Measurements from ENCODE around the gene ZEB2. TPM values are rescaled to one million over a fixed set of nuclear protein-coding genes. Genes with fewer than 3 reads are reported as not detected.

The ZEB2 gene
- total and polyA plus RNA-seq, 9 donors = 55.3 to 250 (median 174) TPM

DNA sequence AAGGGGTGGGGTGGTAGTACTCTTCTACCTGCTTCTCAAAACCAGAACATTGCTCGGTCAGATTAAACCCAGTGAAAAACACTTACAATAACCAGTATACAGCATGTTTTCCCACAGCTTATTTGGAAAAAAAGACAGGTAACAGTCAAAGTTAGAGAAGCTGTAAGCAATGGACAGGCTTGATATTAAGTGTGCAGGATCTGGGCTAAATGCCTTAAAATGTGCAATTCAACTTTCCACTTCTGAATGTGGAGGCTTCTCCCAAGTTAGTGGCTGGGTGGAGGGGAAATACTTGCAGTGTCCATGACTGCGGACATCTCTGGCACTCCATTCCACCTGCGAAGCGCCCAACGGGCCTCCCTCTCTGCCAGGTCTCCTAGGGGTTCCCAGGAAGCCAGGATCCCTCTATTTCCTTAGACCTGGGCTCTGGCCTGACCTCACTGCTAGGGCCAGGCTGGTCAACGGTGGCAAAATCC, 5.3 kb downstream of the ZEB2 start:
- no peaks in the 10 kb centered on the region for H3K36me3 ChIP-seq
- WGBS, 3 donors = 16 to 25% (median 24%) methylated on average over 6 of the region's 6 CpGs
- H3K27me3 ChIP-seq = no peaks in the 10 kb centered on the region
- TF ChIP-seq CTCF (IDR thresholded peaks at IDR 0.05) (no peak), EP300 (IDR thresholded peaks at IDR 0.05) (no peak), POLR2A (IDR thresholded peaks at IDR 0.05) (no peak)
- H3K4me1 ChIP-seq (ENCODE audit: insufficient read depth) = peaks cover 12% of the 10 kb centered on the region
- intact Hi-C loops (cut with DNase I) = loop anchor here (2.0 to 10.0 kb wide), 8 partner anchors 62 to 1240 kb away; a partner anchor contains a TSS
- peak overlapping the region; percentile 75 for H3K4me3 ChIP-seq
- peak overlapping the region; percentile 95 to 99 for H3K27ac ChIP-seq
- peak in 2 of 5 donors; percentile 38 to 48 for DNase-seq
- no peaks in the 10 kb centered on the region for H3K9me3 ChIP-seq

DNA sequence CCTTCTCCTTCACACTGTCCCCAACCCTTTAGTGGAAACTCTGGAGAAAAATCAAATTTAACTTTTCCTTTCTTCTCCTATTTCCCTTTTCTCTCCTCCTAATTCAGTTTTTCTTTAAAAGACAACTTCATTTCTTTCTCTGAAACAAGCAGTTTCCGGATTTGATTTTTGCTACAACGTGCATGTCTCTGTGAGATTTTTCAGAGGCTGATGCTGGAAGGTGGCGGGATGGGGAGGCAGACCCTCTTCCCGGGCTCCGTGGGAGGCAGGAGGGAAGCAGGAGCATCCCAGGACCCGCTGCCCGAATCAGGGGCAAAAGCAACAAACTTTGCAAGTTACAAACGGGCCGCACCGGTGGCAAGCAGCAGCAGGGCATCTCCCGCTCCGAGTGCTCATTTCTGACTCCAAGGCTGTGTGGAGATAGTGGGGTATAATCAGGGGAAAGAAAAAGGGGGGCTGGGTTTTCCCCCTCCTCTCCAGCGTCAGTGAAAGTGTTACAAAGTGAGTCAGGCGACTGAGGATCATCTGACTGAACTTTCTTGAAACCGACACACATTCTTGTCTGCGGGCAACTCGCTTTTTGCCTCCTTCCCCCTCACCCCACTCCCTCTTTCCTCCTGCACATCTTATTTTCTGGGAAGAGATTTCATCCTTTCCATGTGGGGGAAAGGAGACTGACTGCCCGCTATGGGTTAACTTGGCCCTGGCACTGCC, 6.4 kb downstream of the ZEB2 start:
- Histone ChIP-seq H3K27me3 (no peaks in the 10 kb centered on the region), H3K4me3 (peak overlapping the region; percentile 75), H3K4me1 (ENCODE audit: insufficient read depth) (peaks cover 12% of the 10 kb centered on the region), H3K27ac (peak overlapping the region; percentile 15 to 95), H3K9me3 (no peaks in the 10 kb centered on the region), H3K36me3 (no peaks in the 10 kb centered on the region)
- peak; percentile 51 to 62 (median 55) for DNase-seq
- intact Hi-C loops (cut with DNase I) = loop anchor here in 3 of 4 donors (2.0 to 10.0 kb wide), 5 partner anchors 61 to 1241 kb away; a partner anchor contains a TSS
- TF ChIP-seq POLR2A (IDR thresholded peaks at IDR 0.05) (no peak), CTCF (IDR thresholded peaks at IDR 0.05) (no peak), EP300 (IDR thresholded peaks at IDR 0.05) (no peak)
- 10 to 28% (median 22%) methylated on average over 18 of the region's 18 CpGs for WGBS, 3 donors

- Histone ChIP-seq H3K27ac (peak overlapping the region; percentile 15 to 95), H3K9me3 (no peaks in the 10 kb centered on the region), H3K27me3 (no peaks in the 10 kb centered on the region), H3K4me3 (peak overlapping the region; percentile 75), H3K36me3 (no peaks in the 10 kb centered on the region), H3K4me1 (ENCODE audit: insufficient read depth) (peaks cover 18% of the 10 kb centered on the region)
- 23 to 31% (median 27%) methylated on average over 5 of the region's 5 CpGs for WGBS, 3 donors
- peak; percentile 22 for TF ChIP-seq POLR2A (IDR thresholded peaks at IDR 0.05)
- no peak for TF ChIP-seq CTCF (IDR thresholded peaks at IDR 0.05)
- no peak for TF ChIP-seq EP300 (IDR thresholded peaks at IDR 0.05)
- DNase-seq = no peak
- intact Hi-C loops (cut with DNase I) = loop anchor here in 3 of 4 donors (10.0 kb wide), 4 partner anchors 68 to 1242 kb away; a partner anchor contains a TSS
These were observed 7.0 kb downstream of the ZEB2 start for GRCh38 chr2:144512891-144513351.

DNA sequence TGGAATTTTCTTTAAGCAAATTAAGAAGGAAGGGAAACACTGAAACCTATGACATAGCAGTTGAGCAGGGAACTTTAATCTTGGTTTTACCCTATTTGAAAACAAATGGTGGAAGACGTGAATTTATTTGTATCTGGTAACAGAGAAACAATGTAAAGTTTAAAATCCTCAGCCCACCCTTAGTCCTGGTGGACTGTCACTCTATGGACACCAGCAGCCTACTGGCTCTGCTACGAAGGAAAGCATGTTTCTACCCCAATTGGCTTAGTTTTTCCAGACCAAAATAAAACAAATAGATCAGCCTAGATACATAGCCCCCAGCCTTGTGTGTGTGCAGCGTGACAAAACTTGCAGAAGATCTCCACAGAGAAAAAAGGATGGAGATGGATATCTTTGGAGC, 7.4 kb downstream of the ZEB2 start:
- Histone ChIP-seq H3K27me3 (no peaks in the 10 kb centered on the region), H3K9me3 (no peaks in the 10 kb centered on the region), H3K27ac (peak overlapping the region; percentile 15 to 95), H3K36me3 (no peaks in the 10 kb centered on the region), H3K4me3 (no peak overlapping the region), H3K4me1 (ENCODE audit: insufficient read depth) (peaks cover 18% of the 10 kb centered on the region)
- no peak for DNase-seq
- WGBS, 3 donors = 26 to 45% (median 36%) methylated on average over 3 of the region's 3 CpGs
- TF ChIP-seq EP300 (IDR thresholded peaks at IDR 0.05) = no peak
- no peak for TF ChIP-seq POLR2A (IDR thresholded peaks at IDR 0.05)
- TF ChIP-seq CTCF (IDR thresholded peaks at IDR 0.05) = no peak
- intact Hi-C loops (cut with DNase I) = loop anchor here in 3 of 4 donors (10.0 kb wide), 4 partner anchors 68 to 1242 kb away; a partner anchor contains a TSS

Data from ovary (tissue), 9 donors.